ENCODE measurements around the gene MED13. TPM values are rescaled to one million over a fixed set of nuclear protein-coding genes. Genes with fewer than 3 reads are reported as not detected.

MED13 gene
- 42.4 and 44.5 TPM in 2 replicates for total RNA-seq (2014; rRNA removed; shearing (Covaris generic))
- polyA plus RNA-seq (2015; cell fraction: cytosol; rRNA removed): 16.9 and 24.6 TPM in 2 replicates
- 26.4 and 28.0 TPM in 2 replicates for polyA plus RNA-seq (2015; cell fraction: nucleus; rRNA removed)

- DNase-seq (ENCODE audit: low read depth, low spot score): peak; percentile 54
- in situ Hi-C loops (cut with HindIII; ENCODE audit: low pct_unique_long_range_greater_than_20kb, low sequenced_read_pairs): no loop called here
Observed at GRCh38 chr17:62064791-62065563, at the start of gene MED13. TSS of gene MED13 (minus strand) at chr17:62065278. CDS start at chr17:62065205, 73 bp downstream.

- in situ Hi-C loops (cut with HindIII; ENCODE audit: low pct_unique_long_range_greater_than_20kb, low sequenced_read_pairs): no loop called here
- no peak for DNase-seq (ENCODE audit: low read depth, low spot score)
Observed at GRCh38 chr17:62112229-62112628, 47.2 kb upstream of the MED13 start.

- DNase-seq (ENCODE audit: low read depth, low spot score): peak; percentile 69
- in situ Hi-C loops (cut with HindIII; ENCODE audit: low pct_unique_long_range_greater_than_20kb, low sequenced_read_pairs): no loop called here
Observed at GRCh38 chr17:62111562-62112171, 46.6 kb upstream of the MED13 start.

- no peak for DNase-seq (ENCODE audit: low read depth, low spot score)
- in situ Hi-C loops (cut with HindIII; ENCODE audit: low pct_unique_long_range_greater_than_20kb, low sequenced_read_pairs): no loop called here
Observed at GRCh38 chr17:62110923-62111484, 45.9 kb upstream of the MED13 start.

- in situ Hi-C loops (cut with HindIII; ENCODE audit: low pct_unique_long_range_greater_than_20kb, low sequenced_read_pairs): no loop called here
Observed at GRCh38 chr17:62109924-62110323, 44.8 kb upstream of the MED13 start.

GRCh38 chr17:62109378-62109902, 44.4 kb upstream of the MED13 start:
- peak; percentile 96 for DNase-seq (ENCODE audit: low read depth, low spot score)
- in situ Hi-C loops (cut with HindIII; ENCODE audit: low pct_unique_long_range_greater_than_20kb, low sequenced_read_pairs): no loop called here

More at GRCh38 chr17:62109924-62110323, 44.8 kb upstream of the MED13 start:
- no peak for DNase-seq (ENCODE audit: low read depth, low spot score)

- in situ Hi-C loops (cut with HindIII; ENCODE audit: low pct_unique_long_range_greater_than_20kb, low sequenced_read_pairs): no loop called here
- DNase-seq (ENCODE audit: low read depth, low spot score): no peak
Observed at GRCh38 chr17:62105861-62106260, 40.8 kb upstream of the MED13 start.

- in situ Hi-C loops (cut with HindIII; ENCODE audit: low pct_unique_long_range_greater_than_20kb, low sequenced_read_pairs): no loop called here
Observed at GRCh38 chr17:62105357-62105756, 40.3 kb upstream of the MED13 start.

GRCh38 chr17:62101515-62101914, 36.4 kb upstream of the MED13 start:
- in situ Hi-C loops (cut with HindIII; ENCODE audit: low pct_unique_long_range_greater_than_20kb, low sequenced_read_pairs): no loop called here

More at GRCh38 chr17:62105357-62105756, 40.3 kb upstream of the MED13 start:
- no peak for DNase-seq (ENCODE audit: low read depth, low spot score)

GRCh38 chr17:62101090-62101489, 36.0 kb upstream of the MED13 start:
- in situ Hi-C loops (cut with HindIII; ENCODE audit: low pct_unique_long_range_greater_than_20kb, low sequenced_read_pairs): no loop called here
- DNase-seq (ENCODE audit: low read depth, low spot score): peak; percentile 28

More at GRCh38 chr17:62101515-62101914, 36.4 kb upstream of the MED13 start:
- no peak for DNase-seq (ENCODE audit: low read depth, low spot score)

GRCh38 chr17:62100055-62100454, 35.0 kb upstream of the MED13 start:
- no peak for DNase-seq (ENCODE audit: low read depth, low spot score)
- in situ Hi-C loops (cut with HindIII; ENCODE audit: low pct_unique_long_range_greater_than_20kb, low sequenced_read_pairs): no loop called here

- in situ Hi-C loops (cut with HindIII; ENCODE audit: low pct_unique_long_range_greater_than_20kb, low sequenced_read_pairs): no loop called here
- no peak for DNase-seq (ENCODE audit: low read depth, low spot score)
Observed at GRCh38 chr17:62099532-62099931, 34.5 kb upstream of the MED13 start.

GRCh38 chr17:62098623-62099231, 33.6 kb upstream of the MED13 start:
- DNase-seq (ENCODE audit: low read depth, low spot score): no peak
- in situ Hi-C loops (cut with HindIII; ENCODE audit: low pct_unique_long_range_greater_than_20kb, low sequenced_read_pairs): no loop called here

- DNase-seq (ENCODE audit: low read depth, low spot score): no peak
- in situ Hi-C loops (cut with HindIII; ENCODE audit: low pct_unique_long_range_greater_than_20kb, low sequenced_read_pairs): no loop called here
Observed at GRCh38 chr17:62096401-62096670, 31.3 kb upstream of the MED13 start.

- in situ Hi-C loops (cut with HindIII; ENCODE audit: low pct_unique_long_range_greater_than_20kb, low sequenced_read_pairs): no loop called here
- DNase-seq (ENCODE audit: low read depth, low spot score): no peak
Observed at GRCh38 chr17:62094175-62094574, 29.1 kb upstream of the MED13 start.

GRCh38 chr17:62093188-62094155, 28.4 kb upstream of the MED13 start:
- in situ Hi-C loops (cut with HindIII; ENCODE audit: low pct_unique_long_range_greater_than_20kb, low sequenced_read_pairs): no loop called here
- DNase-seq (ENCODE audit: low read depth, low spot score): peak; percentile 66

GRCh38 chr17:62092784-62093183, 27.7 kb upstream of the MED13 start:
- in situ Hi-C loops (cut with HindIII; ENCODE audit: low pct_unique_long_range_greater_than_20kb, low sequenced_read_pairs): no loop called here
- no peak for DNase-seq (ENCODE audit: low read depth, low spot score)
